Naive B cell (primary cell): ENCODE measurements around the gene MAP3K10. TPM values are rescaled to one million over a fixed set of nuclear protein-coding genes. Genes with fewer than 3 reads are reported as not detected.

Experiments used
- ATAC-seq, 2 donors: fragments of 150-1000 bp; cut with Tn5 transposase; 2 replicates each; pipeline ENCODE4 v1.10.0; 2021; ENCODE audit warnings: low read depth in 2 of 2, mild to moderate bottlenecking in 2 of 2, moderate library complexity in 2 of 2
- DNase-seq: peaks from one replicate; pipeline ENCODE4 v3.0.0; 2022
- H3K27ac Mint-ChIP-seq, 6 donors: one replicate each; pipeline ENCODE4 v1.8.0; 2020 to 2022; ENCODE audit warnings: mild to moderate bottlenecking in 6 of 6, mixed read lengths in 6 of 6, moderate library complexity in 5 of 6, inconsistent platforms in 2 of 6
- H3K27me3 Mint-ChIP-seq, 3 donors: one replicate each; pipeline ENCODE4 v1.8.0; 2021 to 2022; ENCODE audit warnings: mixed read lengths in 3 of 3, mild to moderate bottlenecking in 1 of 3
- H3K36me3 Mint-ChIP-seq, 2 donors: one replicate each; pipeline ENCODE4 v1.8.0; 2020 to 2022; ENCODE audit warnings: mixed read lengths in 2 of 2, inconsistent platforms in 1 of 2, mild to moderate bottlenecking in 1 of 2
- H3K4me1 Mint-ChIP-seq, 3 donors: one replicate each; pipeline ENCODE4 v1.8.0; 2020 to 2022; ENCODE audit warnings: mixed read lengths in 3 of 3, inconsistent platforms in 1 of 3, mild to moderate bottlenecking in 1 of 3, moderate library complexity in 1 of 3
- H3K4me3 Mint-ChIP-seq, 8 donors: one replicate each; pipeline ENCODE4 v1.8.0; 2020 to 2022; ENCODE audit warnings: mild to moderate bottlenecking in 8 of 8, mixed read lengths in 8 of 8, moderate library complexity in 8 of 8, inconsistent platforms in 2 of 8
- H3K9me3 Mint-ChIP-seq, 7 donors: one replicate each; pipeline ENCODE4 v1.8.0; 2020 to 2022; ENCODE audit warnings: mixed read lengths in 7 of 7, mild to moderate bottlenecking in 5 of 7, inconsistent platforms in 2 of 7, moderate library complexity in 1 of 7
- polyA plus RNA-seq, 6 donors: library from polyadenylated mRNA; unstranded; fragments of 300-500 nt; fragmentation: Illumina TruSeq; gene quantifications; one replicate each; pipeline ENCODE4 v1.2.3, GENCODE V29; 2021; ENCODE audit warnings: low read depth in 6 of 6

The MAP3K10 gene
- polyA plus RNA-seq, 6 donors from 2014 or later: 0.13 to 1.3 (median 0.21) TPM; not detected in 3

DNA sequence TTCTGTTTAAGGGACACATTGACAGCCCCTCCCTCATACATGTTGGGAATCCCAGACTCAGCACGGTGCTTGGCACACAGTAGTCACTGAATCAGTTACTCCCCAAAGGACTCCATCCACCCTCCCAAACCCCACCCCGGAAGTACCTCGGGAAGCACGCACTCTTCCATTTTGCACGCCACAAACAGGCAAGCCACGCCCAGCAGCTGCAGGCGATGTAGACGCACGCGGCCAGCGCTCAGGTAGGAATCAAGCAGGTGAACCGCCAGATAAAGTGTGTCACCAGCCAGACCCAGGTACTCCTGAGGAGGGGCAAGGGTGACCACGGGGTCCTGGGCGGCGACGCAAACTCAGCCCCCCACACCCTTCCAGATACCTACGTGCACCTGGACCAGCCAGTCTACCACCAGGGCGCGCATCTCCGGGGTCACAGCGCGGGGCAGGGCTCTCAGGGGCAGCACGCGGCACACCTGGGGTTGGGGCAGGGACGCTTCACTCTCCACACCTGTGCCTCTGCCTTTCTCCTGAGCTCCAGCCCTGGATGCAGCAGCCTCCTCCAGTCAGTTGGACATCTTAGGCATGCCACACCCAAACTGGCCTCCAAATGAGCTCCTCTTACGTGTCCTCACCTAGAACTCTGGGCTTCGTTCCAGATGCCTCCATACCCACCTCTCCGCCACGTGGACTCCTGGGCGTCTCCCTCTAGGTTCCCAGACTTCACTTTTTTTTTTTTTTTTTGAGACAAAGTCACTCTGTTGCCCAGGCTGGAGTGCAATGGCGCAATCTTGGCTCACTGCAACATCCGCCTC is 33.3 kb downstream of the MAP3K10 start:
- DNase-seq (no peak), ATAC-seq (no peak)
- Mint-ChIP-seq H3K27me3 (peaks cover 27 to 52% (median 49%) of the 10 kb centered on the region in 3 donors), H3K4me1 (peaks cover 20 to 27% (median 25%) of the 10 kb centered on the region in 3 donors), H3K9me3 (peaks cover 4 to 13% (median 10%) of the 10 kb centered on the region in 7 donors), H3K4me3 (no peak overlapping the region), H3K36me3 (peaks cover 11 to 19% of the 10 kb centered on the region in 2 donors), H3K27ac (no peak overlapping the region)

DNA sequence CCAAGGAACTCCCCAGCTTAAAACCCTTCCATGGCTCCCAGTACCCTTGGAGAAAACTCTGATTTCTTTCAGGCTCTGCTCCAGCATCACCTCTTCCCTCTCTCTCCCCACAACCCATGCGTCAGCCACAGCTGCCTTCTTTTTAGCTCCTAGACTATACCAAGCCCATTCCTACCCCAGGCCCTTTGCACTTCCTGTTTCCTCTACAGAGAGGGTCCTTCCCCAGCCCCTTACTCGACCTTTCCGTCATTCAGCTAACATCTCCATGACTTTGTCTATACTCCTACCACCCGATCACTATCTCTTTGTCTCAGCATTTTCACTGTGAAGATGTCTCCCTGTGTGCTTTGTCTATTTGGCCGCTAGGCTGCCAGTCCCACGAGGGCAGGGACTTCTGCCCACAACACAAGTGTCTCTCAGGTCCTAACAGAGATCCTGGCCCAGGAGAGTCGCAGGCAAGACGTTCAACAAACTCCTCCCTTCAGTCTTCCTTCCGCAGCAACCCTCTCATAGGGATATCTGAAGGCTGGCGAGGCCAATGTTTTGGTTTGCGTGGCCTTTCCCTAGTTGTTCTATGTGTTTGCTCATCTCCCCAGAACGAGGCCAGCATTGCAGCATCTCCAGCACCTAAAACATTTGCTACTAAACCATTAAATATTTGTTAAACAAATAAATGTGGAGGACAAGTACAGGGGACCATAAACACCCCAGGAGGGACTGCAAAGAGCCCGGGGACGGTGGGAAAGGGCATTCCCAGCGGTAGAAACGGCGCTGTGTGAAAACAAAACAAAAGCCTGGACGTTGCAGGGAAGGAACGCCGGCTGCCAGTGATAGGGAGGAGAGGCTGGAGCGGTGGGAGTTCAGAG is 34.4 kb downstream of the MAP3K10 start:
- H3K36me3 Mint-ChIP-seq: peaks cover 11 to 19% of the 10 kb centered on the region in 2 donors
- peaks cover 20 to 44% (median 39%) of the 10 kb centered on the region in 3 donors for H3K27me3 Mint-ChIP-seq
- H3K4me1 Mint-ChIP-seq: peaks cover 20 to 25% (median 24%) of the 10 kb centered on the region in 3 donors
- H3K27ac Mint-ChIP-seq: peak overlapping the region in 2 of 6 donors; percentile 56 to 89
- ATAC-seq (no peak), DNase-seq (no peak)
- peak overlapping the region in 7 of 8 donors; percentile 45 to 85 (median 66) for H3K4me3 Mint-ChIP-seq
- H3K9me3 Mint-ChIP-seq: peaks cover 4 to 13% (median 10%) of the 10 kb centered on the region in 7 donors

DNA sequence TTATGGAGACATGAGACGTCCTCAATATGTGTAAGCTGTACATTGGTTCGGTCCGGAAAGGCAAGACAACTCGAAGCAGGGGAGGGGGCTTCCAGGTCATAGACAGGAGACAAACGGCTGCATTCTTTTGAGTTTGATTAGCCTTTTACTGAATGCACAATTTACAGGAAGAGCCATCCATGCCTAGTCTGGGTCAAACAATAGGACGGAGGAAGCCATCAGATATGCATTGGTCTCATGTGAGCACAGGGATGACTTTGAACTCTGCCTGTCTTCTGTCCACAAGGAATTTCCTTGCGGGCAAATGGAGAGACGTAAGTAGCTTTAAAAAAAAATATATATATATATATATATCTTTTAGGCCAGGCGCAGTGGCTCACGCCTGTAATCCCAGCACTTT is 37.1 kb downstream of the MAP3K10 start:
- H3K36me3 Mint-ChIP-seq: peaks cover 6 to 10% of the 10 kb centered on the region in 2 donors
- peaks cover 0 to 7% (median 4%) of the 10 kb centered on the region in 7 donors for H3K9me3 Mint-ChIP-seq
- ATAC-seq: no peak
- no peak overlapping the region for H3K4me3 Mint-ChIP-seq
- H3K27me3 Mint-ChIP-seq: peaks cover 14 to 33% (median 31%) of the 10 kb centered on the region in 3 donors
- no peak for DNase-seq
- peaks cover 13 to 21% (median 17%) of the 10 kb centered on the region in 3 donors for H3K4me1 Mint-ChIP-seq
- H3K27ac Mint-ChIP-seq: peak overlapping the region in 3 of 6 donors; percentile 33 to 78 (median 72)

DNA sequence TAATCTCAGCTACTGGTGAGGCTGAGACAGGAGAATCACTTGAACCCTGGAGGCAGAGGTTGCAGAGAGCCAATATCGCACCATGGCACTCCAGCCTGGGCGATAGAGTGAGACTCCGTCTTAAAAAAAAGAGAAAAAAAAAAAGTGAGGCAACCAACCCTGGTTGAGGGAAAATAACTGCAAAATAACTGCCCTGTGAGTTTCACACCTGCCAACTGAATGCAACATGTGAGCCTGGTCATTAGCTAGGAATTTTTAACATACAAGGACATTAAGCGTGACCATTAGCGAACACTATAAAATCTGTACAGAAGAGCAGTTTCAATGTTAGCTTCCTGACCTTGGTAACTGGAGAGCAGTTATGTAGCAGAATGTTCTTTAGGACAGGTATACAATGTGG is 37.6 kb downstream of the MAP3K10 start:
- Mint-ChIP-seq H3K4me1 (peaks cover 13 to 21% (median 17%) of the 10 kb centered on the region in 3 donors), H3K27me3 (peaks cover 14 to 33% (median 31%) of the 10 kb centered on the region in 3 donors), H3K27ac (no peak overlapping the region), H3K4me3 (no peak overlapping the region), H3K9me3 (peaks cover 0 to 7% (median 4%) of the 10 kb centered on the region in 7 donors), H3K36me3 (peaks cover 6 to 10% of the 10 kb centered on the region in 2 donors)
- no peak for DNase-seq
- ATAC-seq: no peak

DNA sequence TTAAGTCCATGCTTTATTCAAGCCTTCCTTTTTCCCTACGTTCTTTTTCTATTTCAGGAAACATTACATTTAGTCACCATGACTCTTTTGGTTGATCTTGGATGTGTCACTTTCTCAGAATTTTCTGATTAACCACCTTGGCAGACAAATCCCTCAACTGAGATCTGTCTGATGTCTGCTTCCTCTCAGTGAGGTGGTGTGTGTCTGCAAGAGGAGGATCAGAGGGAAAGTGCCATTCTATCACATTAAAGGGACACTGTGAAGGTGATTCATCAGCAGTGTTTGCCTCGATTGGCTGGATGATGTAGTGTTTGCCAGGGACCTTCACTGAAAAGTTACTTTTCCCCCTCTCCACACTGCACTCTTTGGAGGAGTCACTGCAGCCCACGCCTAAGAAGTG is 38.3 kb downstream of the MAP3K10 start:
- ATAC-seq (no peak), DNase-seq (no peak)
- H3K9me3 Mint-ChIP-seq: peaks cover 0 to 7% (median 4%) of the 10 kb centered on the region in 7 donors
- H3K4me3 Mint-ChIP-seq: no peak overlapping the region
- H3K36me3 Mint-ChIP-seq: peaks cover 6 to 16% of the 10 kb centered on the region in 2 donors
- H3K27ac Mint-ChIP-seq: peak overlapping the region in 2 of 6 donors; percentile 7 to 82
- peaks cover 13 to 21% (median 17%) of the 10 kb centered on the region in 3 donors for H3K4me1 Mint-ChIP-seq
- H3K27me3 Mint-ChIP-seq: peaks cover 14 to 27% (median 26%) of the 10 kb centered on the region in 3 donors

DNA sequence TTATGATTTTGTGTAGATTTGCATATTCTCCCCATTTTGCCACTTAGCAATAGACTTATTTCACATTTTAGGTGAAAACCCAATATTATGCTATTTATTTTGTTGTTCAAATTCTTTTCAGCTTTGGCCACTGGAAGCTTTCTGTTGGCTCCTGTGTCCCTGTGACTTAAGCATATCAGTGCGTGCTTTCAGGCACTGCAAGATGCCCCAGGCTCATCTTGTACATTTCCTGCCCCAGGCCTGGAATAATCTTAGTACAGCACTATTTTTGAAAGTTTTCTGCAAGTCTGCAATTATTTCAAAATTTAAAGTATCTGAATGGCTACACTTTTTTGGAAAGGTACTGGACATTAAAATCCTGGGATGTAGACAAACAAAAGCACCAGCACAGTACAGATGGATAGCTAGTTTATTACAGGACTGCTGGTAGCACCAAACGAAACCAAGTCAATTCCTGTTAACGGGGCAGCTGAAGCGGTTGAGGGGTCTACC is 38.7 kb downstream of the MAP3K10 start:
- Mint-ChIP-seq H3K27me3 (peaks cover 14 to 22% (median 21%) of the 10 kb centered on the region in 3 donors), H3K4me1 (peaks cover 11 to 17% (median 17%) of the 10 kb centered on the region in 3 donors), H3K4me3 (no peak overlapping the region), H3K9me3 (peaks cover 0 to 7% (median 4%) of the 10 kb centered on the region in 7 donors), H3K27ac (peak overlapping the region in 1 of 6 donors; percentile 7), H3K36me3 (peaks cover 6 to 18% of the 10 kb centered on the region in 2 donors)
- DNase-seq (no peak), ATAC-seq (no peak)

DNA sequence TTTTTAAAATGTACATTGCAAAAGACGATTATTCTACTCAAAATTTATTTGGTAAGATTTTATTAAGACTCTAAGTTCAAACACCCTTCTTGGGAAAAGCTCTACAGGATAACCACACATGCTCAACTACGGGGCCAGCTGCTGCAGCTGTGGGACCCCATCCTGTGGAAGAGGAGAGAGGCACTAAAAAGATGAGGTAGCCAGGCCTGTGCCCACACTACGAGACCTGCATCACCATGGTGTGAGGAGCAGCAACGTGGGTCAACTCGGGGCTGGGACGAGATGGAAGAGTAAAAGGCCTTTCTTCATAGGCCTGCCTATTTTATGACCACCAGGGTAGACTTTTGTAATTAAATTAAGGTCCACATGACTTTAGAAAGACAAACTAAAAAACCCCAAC is 39.8 kb downstream of the MAP3K10 start:
- DNase-seq (no peak), ATAC-seq (no peak)
- Mint-ChIP-seq H3K36me3 (peaks cover 0 to 8% of the 10 kb centered on the region in 2 donors), H3K9me3 (peaks cover 0 to 2% (median 0%) of the 10 kb centered on the region in 7 donors), H3K27me3 (peaks cover 5 to 11% (median 10%) of the 10 kb centered on the region in 3 donors), H3K4me1 (peaks cover 1 to 9% (median 9%) of the 10 kb centered on the region in 3 donors), H3K27ac (peak overlapping the region in 1 of 6 donors; percentile 78), H3K4me3 (no peak overlapping the region)

DNA sequence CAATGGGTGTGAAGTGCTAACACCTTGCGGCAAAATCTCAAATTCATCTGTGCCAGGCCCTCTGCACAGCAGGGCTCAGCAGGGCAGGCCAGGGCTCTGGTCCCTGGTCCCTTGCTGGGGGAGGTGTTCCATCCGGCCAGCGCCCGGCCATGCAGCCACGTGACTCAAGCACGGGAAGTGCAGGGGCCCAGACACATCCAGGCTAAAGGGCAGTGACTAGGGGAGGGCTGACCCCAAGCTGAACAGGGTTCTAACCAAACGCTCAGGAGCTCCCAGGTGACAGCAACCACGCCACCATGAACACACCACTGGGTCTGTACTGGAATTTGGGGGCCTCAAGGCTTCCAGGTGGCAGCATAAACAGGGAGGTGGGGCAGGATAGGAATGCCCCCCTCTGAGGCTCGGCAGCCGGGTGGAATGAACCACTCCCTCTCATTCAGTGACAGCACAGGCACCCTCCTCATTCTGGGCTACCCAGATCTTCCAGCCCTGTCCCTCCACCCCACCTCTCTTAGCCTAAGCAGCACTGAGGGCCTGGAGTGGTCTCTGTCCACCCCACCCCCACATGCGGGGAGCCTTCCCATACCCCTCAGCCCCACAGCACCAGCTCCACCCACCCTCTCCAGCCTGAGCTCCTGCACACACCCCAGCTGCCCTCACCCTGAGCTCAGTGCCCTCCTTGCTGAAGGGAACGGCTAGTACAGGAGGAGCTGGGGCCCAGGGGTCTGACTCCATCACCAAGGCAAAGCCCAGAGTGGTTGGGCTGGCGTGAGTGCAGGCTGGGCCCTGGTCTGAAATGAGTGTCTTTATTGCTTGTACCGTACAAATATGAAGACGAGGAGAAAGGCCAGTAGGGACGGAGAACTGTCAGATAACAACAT is 40.6 kb downstream of the MAP3K10 start:
- peak overlapping the region in 1 of 8 donors; percentile 69 for H3K4me3 Mint-ChIP-seq
- H3K27ac Mint-ChIP-seq: peak overlapping the region in 2 of 6 donors; percentile 19 to 78
- H3K9me3 Mint-ChIP-seq: no peaks in the 10 kb centered on the region
- H3K36me3 Mint-ChIP-seq: peaks cover 0 to 12% of the 10 kb centered on the region in 2 donors
- peaks cover 0 to 5% (median 5%) of the 10 kb centered on the region in 3 donors for H3K4me1 Mint-ChIP-seq
- DNase-seq: no peak
- no peak for ATAC-seq
- H3K27me3 Mint-ChIP-seq: peaks cover 3 to 4% (median 4%) of the 10 kb centered on the region in 3 donors

DNA sequence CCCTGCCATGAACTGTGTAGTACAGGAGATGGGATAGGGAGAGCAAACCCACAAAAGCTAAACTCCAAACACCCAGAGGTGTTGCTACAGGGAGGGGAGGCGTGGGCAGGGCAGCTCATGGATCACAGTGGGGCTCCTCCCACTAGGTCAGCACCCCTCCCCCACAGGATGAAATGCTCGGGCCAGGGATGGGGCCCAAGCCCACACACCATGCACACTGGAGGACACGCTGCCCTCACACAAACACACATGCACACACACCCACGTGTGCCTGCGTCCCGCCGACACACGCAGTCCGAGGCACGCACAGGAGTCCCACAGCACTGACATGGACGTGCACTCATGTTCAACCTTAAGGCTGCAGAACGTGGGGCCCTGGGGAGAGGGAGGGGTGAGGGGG is 41.3 kb downstream of the MAP3K10 start:
- H3K27me3 Mint-ChIP-seq: peaks cover 0 to 4% (median 0%) of the 10 kb centered on the region in 3 donors
- peaks cover 0 to 17% of the 10 kb centered on the region in 2 donors for H3K36me3 Mint-ChIP-seq
- ATAC-seq: no peak
- no peak for DNase-seq
- H3K9me3 Mint-ChIP-seq: no peaks in the 10 kb centered on the region
- no peak overlapping the region for H3K27ac Mint-ChIP-seq
- no peak overlapping the region for H3K4me3 Mint-ChIP-seq
- H3K4me1 Mint-ChIP-seq: peaks cover 0 to 5% (median 3%) of the 10 kb centered on the region in 3 donors

DNA sequence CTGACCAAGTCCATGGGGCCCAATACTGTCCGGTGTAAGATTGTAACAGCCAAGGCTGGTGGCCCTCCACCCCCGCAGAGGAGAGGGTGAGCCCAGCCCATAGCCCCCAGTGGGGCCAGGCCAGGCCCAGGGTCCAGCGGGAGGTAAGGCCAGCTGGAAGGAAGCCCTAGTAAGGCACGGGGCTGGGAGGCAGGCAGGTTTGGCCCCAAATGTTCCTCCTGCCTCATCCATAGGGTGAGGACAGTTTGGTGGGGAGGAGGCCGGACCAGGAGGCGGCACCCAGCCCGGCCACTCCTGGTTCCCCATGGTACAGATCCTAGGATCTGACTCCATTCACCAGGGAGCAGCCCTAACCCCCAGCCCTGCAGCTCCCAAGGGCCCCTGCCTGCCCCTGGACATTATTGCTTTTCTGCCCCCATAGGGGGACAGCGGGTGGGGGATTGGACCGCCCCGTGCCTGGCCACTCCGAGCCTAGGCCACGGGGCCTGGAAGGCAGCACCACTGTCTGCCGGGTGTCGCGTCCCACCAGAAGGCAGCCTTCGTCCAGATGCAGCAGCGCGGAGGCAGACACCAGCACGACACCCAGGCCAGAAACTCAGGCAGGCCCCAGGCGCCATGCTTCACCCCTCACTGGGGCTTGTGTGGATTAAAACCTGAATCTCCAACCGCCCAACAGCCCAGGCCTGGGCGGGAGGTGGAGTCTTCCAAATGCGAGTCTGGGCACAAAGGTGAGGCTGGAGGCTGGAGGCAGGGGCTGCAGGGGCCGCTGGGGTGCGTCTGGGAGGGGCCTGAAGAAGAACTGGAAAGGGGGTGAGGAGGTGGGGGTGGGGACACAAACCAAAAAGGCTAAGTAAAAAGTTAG is 42.0 kb downstream of the MAP3K10 start:
- H3K36me3 Mint-ChIP-seq: peaks cover 3 to 21% of the 10 kb centered on the region in 2 donors
- no peak for ATAC-seq
- H3K4me3 Mint-ChIP-seq: no peak overlapping the region
- peak overlapping the region in 1 of 6 donors; percentile 41 for H3K27ac Mint-ChIP-seq
- no peak for DNase-seq
- peaks cover 0 to 4% (median 0%) of the 10 kb centered on the region in 3 donors for H3K27me3 Mint-ChIP-seq
- peaks cover 0 to 3% (median 2%) of the 10 kb centered on the region in 3 donors for H3K4me1 Mint-ChIP-seq
- no peaks in the 10 kb centered on the region for H3K9me3 Mint-ChIP-seq

DNA sequence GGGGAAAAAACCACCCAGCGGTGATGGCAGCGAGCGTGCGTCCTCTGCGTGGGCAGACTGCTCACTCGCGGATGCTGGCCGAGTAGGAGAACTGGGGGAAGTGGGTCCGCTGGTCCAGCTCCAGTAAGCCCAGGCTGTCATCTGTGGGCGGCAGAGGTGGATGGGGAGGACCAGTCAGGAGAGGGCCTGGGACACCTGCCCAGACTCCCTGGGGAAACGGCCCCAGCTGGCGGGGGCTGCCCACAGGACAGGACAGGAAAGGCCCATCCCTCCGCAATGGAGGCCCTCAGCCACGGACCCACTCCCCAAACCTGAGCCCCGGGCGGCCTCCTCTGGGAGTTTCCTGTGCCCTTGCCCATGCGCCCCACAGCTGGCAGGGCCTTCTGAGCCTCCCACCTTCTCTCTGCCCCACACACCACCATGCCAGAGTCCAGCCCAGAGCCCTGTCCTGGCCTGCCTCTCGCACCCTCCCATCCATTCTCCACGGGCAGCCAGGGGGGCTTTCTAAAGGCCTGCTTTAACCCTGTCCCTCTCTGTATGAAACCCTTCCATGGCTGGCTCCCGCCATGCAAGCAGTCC is 42.7 kb downstream of the MAP3K10 start:
- H3K27me3 Mint-ChIP-seq: peaks cover 0 to 4% (median 0%) of the 10 kb centered on the region in 3 donors
- no peak overlapping the region for H3K4me3 Mint-ChIP-seq
- no peaks in the 10 kb centered on the region for H3K9me3 Mint-ChIP-seq
- H3K36me3 Mint-ChIP-seq: peaks cover 5 to 25% of the 10 kb centered on the region in 2 donors
- H3K4me1 Mint-ChIP-seq: peaks cover 0 to 3% (median 0%) of the 10 kb centered on the region in 3 donors
- H3K27ac Mint-ChIP-seq: peak overlapping the region in 1 of 6 donors; percentile 41
- ATAC-seq (no peak), DNase-seq (no peak)
